GM12801 (cell line): ENCODE measurements around the gene PHACTR1.

ENCODE experiments used
- CTCF ChIP-seq: IDR thresholded peaks from one replicate; pipeline ENCODE4 v1.5.1; 2011; ENCODE audit warnings: control low read depth; ENCODE audit not compliant: insufficient read length; ENCODE audit errors: extremely low read depth

Gene PHACTR1

GRCh38 chr6:13336553-13336952, 620.0 kb downstream of the PHACTR1 start:
- TF ChIP-seq CTCF: no peak

GRCh38 chr6:13338038-13338437, 621.5 kb downstream of the PHACTR1 start:
- TF ChIP-seq CTCF: no peak
